ENCODE measurements around the gene PNPO.
A peak's percentile ranks its signal among the peaks of the same experiment; 100 is the strongest.
"Not testable (repeated sequence)": the region's sequence is repeated elsewhere in the genome, so short reads cannot be mapped to it uniquely, and the experiment has no call there.

The PNPO gene

GRCh38 chr17:47928415-47928814 is 13.0 kb upstream of the PNPO start:
- no peak overlapping the region for H3K4me3 ChIP-seq (ENCODE audit: control insufficient read depth, low read depth, low read length)
- TF ChIP-seq CTCF (IDR thresholded peaks at IDR 0.05; ENCODE audit: control insufficient read depth, insufficient read depth, low read depth, low read length, missing control alignments): no peak
- no peak for DNase-seq (ENCODE audit: low read depth)

GRCh38 chr17:47929218-47930000 is 12.0 kb upstream of the PNPO start:
- H3K4me3 ChIP-seq (ENCODE audit: control insufficient read depth, low read depth, low read length): no peak overlapping the region
- no peak for DNase-seq (ENCODE audit: low read depth)
- TF ChIP-seq CTCF (IDR thresholded peaks at IDR 0.05; ENCODE audit: control insufficient read depth, insufficient read depth, low read depth, low read length, missing control alignments): no peak

- no peak for DNase-seq (ENCODE audit: low read depth)
- TF ChIP-seq CTCF (IDR thresholded peaks at IDR 0.05; ENCODE audit: control insufficient read depth, insufficient read depth, low read depth, low read length, missing control alignments): no peak
- no peak overlapping the region for H3K4me3 ChIP-seq (ENCODE audit: control insufficient read depth, low read depth, low read length)
These were observed 9.5 kb upstream of the PNPO start for GRCh38 chr17:47931848-47932247.

- no peak overlapping the region for H3K4me3 ChIP-seq (ENCODE audit: control insufficient read depth, low read depth, low read length)
- TF ChIP-seq CTCF (IDR thresholded peaks at IDR 0.05; ENCODE audit: control insufficient read depth, insufficient read depth, low read depth, low read length, missing control alignments): no peak
- DNase-seq (ENCODE audit: low read depth): no peak
These were observed 6.5 kb upstream of the PNPO start for GRCh38 chr17:47934856-47935255.

GRCh38 chr17:47935468-47935867 is 5.9 kb upstream of the PNPO start:
- not testable (repeated sequence) for H3K4me3 ChIP-seq (ENCODE audit: control insufficient read depth, low read depth, low read length); DNase-seq (ENCODE audit: low read depth)

GRCh38 chr17:47935961-47936360 is 5.4 kb upstream of the PNPO start:
- no peak for TF ChIP-seq CTCF (IDR thresholded peaks at IDR 0.05; ENCODE audit: control insufficient read depth, insufficient read depth, low read depth, low read length, missing control alignments)
- DNase-seq (ENCODE audit: low read depth): peak; percentile 42
- no peak overlapping the region for H3K4me3 ChIP-seq (ENCODE audit: control insufficient read depth, low read depth, low read length)

- TF ChIP-seq CTCF (IDR thresholded peaks at IDR 0.05; ENCODE audit: control insufficient read depth, insufficient read depth, low read depth, low read length, missing control alignments): no peak
- no peak for DNase-seq (ENCODE audit: low read depth)
- H3K4me3 ChIP-seq (ENCODE audit: control insufficient read depth, low read depth, low read length): no peak overlapping the region
These were observed 3.4 kb upstream of the PNPO start for GRCh38 chr17:47937941-47938340.

All from AG09309 (cell line).